ENCODE results near the gene PDPK1.
"Not testable (repeated sequence)": the region's sequence is repeated elsewhere in the genome, so short reads cannot be mapped to it uniquely, and the experiment has no call there.

Gene PDPK1

DNA sequence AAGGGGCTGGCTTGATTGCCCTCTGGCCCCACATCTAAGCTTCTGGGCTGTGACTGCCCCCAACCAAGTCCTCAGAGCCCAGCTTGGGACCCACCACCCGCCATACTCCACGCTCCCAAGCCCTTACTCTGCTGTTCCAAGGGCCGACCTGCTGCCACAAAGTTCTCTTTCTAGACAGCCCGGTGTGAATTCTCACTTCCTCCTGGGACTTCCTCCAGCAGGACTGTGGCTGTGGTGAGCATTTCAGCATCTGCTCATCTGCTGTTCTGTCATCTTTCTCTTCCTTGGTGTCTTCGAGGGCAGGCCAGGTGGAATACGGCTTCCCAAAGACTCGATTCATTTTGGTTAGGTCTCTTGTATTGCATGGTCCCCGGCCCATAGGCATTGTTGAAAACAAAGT, 69.0 kb downstream of the PDPK1 start:
- not testable (repeated sequence) for H3K9ac ChIP-seq (ENCODE audit: low read length); H2AFZ ChIP-seq (ENCODE audit: low read depth, low read length); H2BK12ac ChIP-seq (ENCODE audit: low read length in 2 of 2); H2BK120ac ChIP-seq (ENCODE audit: low read depth, low read length); H3K4ac ChIP-seq (ENCODE audit: low read depth in 1 of 2, low read length in 2 of 2); H3K23ac ChIP-seq (ENCODE audit: low read length in 2 of 2); DNase-seq; H3K9me3 ChIP-seq (ENCODE audit: control insufficient read depth, low read length); H3K18ac ChIP-seq (ENCODE audit: low read depth in 1 of 2, low read length in 2 of 2); H4K91ac ChIP-seq (ENCODE audit: low read length); H2AK5ac ChIP-seq (ENCODE audit: low read length, severe bottlenecking); H3K4me2 ChIP-seq (ENCODE audit: low read length, poor library complexity, severe bottlenecking); H4K8ac ChIP-seq (ENCODE audit: low read length); H3K4me3 ChIP-seq (ENCODE audit: insufficient read depth in 1 of 2, low read depth in 1 of 2, low read length in 2 of 2); H3K14ac ChIP-seq (ENCODE audit: low read length in 2 of 2); H3K27ac ChIP-seq (ENCODE audit: low read length, poor library complexity, severe bottlenecking); H2BK15ac ChIP-seq (ENCODE audit: low read depth, poor library complexity, severe bottlenecking); H3K4me1 ChIP-seq (ENCODE audit: control insufficient read depth, insufficient read depth, low read depth, low read length); H3K27me3 ChIP-seq (ENCODE audit: control insufficient read depth in 1 of 2, insufficient read depth in 1 of 2, low read length in 2 of 2); H2BK5ac ChIP-seq (ENCODE audit: low read depth, low read length, poor library complexity, severe bottlenecking)
- H3K36me3 ChIP-seq (ENCODE audit: control insufficient read depth in 1 of 2, insufficient read depth in 2 of 2, low read depth in 1 of 2, low read length in 2 of 2): peaks cover 15 to 25% of the 10 kb centered on the region in 2 experiments
- peaks cover 15% of the 10 kb centered on the region for H3K79me1 ChIP-seq (replicated peaks; ENCODE audit: low read length, poor library complexity, severe bottlenecking)
- WGBS: no CpG with 5 or more reads among the region's 8 CpGs

DNA sequence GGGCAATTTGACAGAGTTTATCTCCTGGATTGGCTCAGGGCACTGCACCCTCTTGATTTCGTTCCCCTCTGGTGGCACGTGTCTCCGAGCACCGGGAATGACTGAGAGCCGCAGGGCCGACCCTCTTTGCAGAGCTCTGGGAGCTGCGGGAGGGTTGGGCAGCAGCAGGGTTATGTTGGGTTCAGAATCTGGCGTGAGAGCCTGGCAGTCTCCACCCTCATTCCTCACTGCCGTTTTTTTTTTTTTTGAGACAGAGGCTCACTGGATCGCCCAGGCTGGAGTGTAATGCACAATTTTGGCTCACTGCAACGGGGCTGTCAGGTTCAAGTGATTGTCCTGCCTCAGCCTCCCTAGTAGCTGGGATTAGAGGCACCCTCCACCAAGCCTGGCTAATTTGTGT, 71.5 kb downstream of the PDPK1 start:
- H2AK5ac ChIP-seq (ENCODE audit: low read length, severe bottlenecking); DNase-seq; H3K18ac ChIP-seq (ENCODE audit: low read depth in 1 of 2, low read length in 2 of 2); H3K9me3 ChIP-seq (ENCODE audit: control insufficient read depth, low read length); H3K23ac ChIP-seq (ENCODE audit: low read length in 2 of 2); H2AFZ ChIP-seq (ENCODE audit: low read depth, low read length); H2BK12ac ChIP-seq (ENCODE audit: low read length in 2 of 2); H3K4me3 ChIP-seq (ENCODE audit: insufficient read depth in 1 of 2, low read depth in 1 of 2, low read length in 2 of 2); H2BK15ac ChIP-seq (ENCODE audit: low read depth, poor library complexity, severe bottlenecking); H3K9ac ChIP-seq (ENCODE audit: low read length); H3K27ac ChIP-seq (ENCODE audit: low read length, poor library complexity, severe bottlenecking); H3K4me2 ChIP-seq (ENCODE audit: low read length, poor library complexity, severe bottlenecking); H3K4me1 ChIP-seq (ENCODE audit: control insufficient read depth, insufficient read depth, low read depth, low read length); H3K4ac ChIP-seq (ENCODE audit: low read depth in 1 of 2, low read length in 2 of 2); H2BK5ac ChIP-seq (ENCODE audit: low read depth, low read length, poor library complexity, severe bottlenecking); H2BK120ac ChIP-seq (ENCODE audit: low read depth, low read length); H4K91ac ChIP-seq (ENCODE audit: low read length); H3K27me3 ChIP-seq (ENCODE audit: control insufficient read depth in 1 of 2, insufficient read depth in 1 of 2, low read length in 2 of 2); H3K14ac ChIP-seq (ENCODE audit: low read length in 2 of 2); H4K8ac ChIP-seq (ENCODE audit: low read length): not testable (repeated sequence)
- WGBS: 85% methylated on average over 3 of the region's 11 CpGs
- Histone ChIP-seq H3K36me3 (ENCODE audit: control insufficient read depth in 1 of 2, insufficient read depth in 2 of 2, low read depth in 1 of 2, low read length in 2 of 2) (peaks cover 15 to 28% of the 10 kb centered on the region in 2 experiments), H3K79me1 (replicated peaks; ENCODE audit: low read length, poor library complexity, severe bottlenecking) (peaks cover 15% of the 10 kb centered on the region)

DNA sequence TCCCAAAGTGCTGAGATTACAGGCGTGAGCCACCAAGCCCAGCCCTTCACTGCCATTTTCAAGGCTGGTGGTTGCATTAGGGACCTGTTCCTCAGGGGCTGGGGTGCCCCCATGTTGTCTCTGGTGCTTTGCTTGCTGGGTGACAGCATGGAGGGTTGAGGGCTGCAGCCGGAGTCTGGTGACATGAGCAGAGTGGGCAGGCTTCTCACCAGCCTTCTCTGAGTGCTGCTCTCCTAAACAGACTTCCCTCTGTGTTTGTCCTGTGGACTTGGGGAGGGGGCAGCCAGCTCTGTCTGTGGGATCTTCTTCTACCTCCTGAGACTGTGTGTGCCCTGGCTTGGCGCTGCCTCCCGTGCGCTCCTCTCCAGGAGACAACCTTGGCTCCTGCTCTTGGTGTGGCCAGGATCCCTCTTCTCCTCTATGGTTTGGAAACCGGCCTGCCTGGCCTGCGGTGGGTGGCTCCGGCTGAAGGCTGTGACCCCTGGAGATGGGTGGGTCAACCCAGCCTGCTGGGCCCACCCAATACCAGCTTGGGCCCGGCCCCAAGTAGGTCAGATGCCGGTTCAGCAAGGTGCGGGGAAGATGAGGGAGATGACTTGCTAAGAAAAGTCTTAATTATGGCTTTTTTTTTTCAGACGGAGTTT, 72.1 kb downstream of the PDPK1 start:
- H3K23ac ChIP-seq (ENCODE audit: low read length in 2 of 2): no peak overlapping the region
- H2BK12ac ChIP-seq (ENCODE audit: low read length in 2 of 2): no peak overlapping the region
- 99% methylated on average over 10 of the region's 12 CpGs for WGBS
- H4K91ac ChIP-seq (ENCODE audit: low read length): no peak overlapping the region
- DNase-seq: no peak
- H3K18ac ChIP-seq (ENCODE audit: low read depth in 1 of 2, low read length in 2 of 2): no peak overlapping the region
- peaks cover 18% of the 10 kb centered on the region for H3K79me1 ChIP-seq (replicated peaks; ENCODE audit: low read length, poor library complexity, severe bottlenecking)
- H3K9me3 ChIP-seq (ENCODE audit: control insufficient read depth, low read length): no peaks in the 10 kb centered on the region
- H3K4me2 ChIP-seq (ENCODE audit: low read length, poor library complexity, severe bottlenecking): no peak overlapping the region
- H3K9ac ChIP-seq (ENCODE audit: low read length): peak overlapping the region; percentile 15
- H3K4me1 ChIP-seq (ENCODE audit: control insufficient read depth, insufficient read depth, low read depth, low read length): peaks cover 2% of the 10 kb centered on the region
- no peak overlapping the region for H3K4me3 ChIP-seq (ENCODE audit: insufficient read depth in 1 of 2, low read depth in 1 of 2, low read length in 2 of 2)
- no peak overlapping the region for H4K8ac ChIP-seq (ENCODE audit: low read length)
- H2AFZ ChIP-seq (ENCODE audit: low read depth, low read length): no peak overlapping the region
- H3K36me3 ChIP-seq (ENCODE audit: control insufficient read depth in 1 of 2, insufficient read depth in 2 of 2, low read depth in 1 of 2, low read length in 2 of 2): peaks cover 18 to 34% of the 10 kb centered on the region in 2 experiments
- no peak overlapping the region for H3K27ac ChIP-seq (ENCODE audit: low read length, poor library complexity, severe bottlenecking)
- H2BK120ac ChIP-seq (ENCODE audit: low read depth, low read length): no peak overlapping the region
- no peak overlapping the region for H2BK5ac ChIP-seq (ENCODE audit: low read depth, low read length, poor library complexity, severe bottlenecking)
- H3K4ac ChIP-seq (ENCODE audit: low read depth in 1 of 2, low read length in 2 of 2): no peak overlapping the region
- no peaks in the 10 kb centered on the region for H3K27me3 ChIP-seq (ENCODE audit: control insufficient read depth in 1 of 2, insufficient read depth in 1 of 2, low read length in 2 of 2)
- no peak overlapping the region for H3K14ac ChIP-seq (ENCODE audit: low read length in 2 of 2)
- no peak overlapping the region for H2BK15ac ChIP-seq (ENCODE audit: low read depth, poor library complexity, severe bottlenecking)
- no peak overlapping the region for H2AK5ac ChIP-seq (ENCODE audit: low read length, severe bottlenecking)

DNA sequence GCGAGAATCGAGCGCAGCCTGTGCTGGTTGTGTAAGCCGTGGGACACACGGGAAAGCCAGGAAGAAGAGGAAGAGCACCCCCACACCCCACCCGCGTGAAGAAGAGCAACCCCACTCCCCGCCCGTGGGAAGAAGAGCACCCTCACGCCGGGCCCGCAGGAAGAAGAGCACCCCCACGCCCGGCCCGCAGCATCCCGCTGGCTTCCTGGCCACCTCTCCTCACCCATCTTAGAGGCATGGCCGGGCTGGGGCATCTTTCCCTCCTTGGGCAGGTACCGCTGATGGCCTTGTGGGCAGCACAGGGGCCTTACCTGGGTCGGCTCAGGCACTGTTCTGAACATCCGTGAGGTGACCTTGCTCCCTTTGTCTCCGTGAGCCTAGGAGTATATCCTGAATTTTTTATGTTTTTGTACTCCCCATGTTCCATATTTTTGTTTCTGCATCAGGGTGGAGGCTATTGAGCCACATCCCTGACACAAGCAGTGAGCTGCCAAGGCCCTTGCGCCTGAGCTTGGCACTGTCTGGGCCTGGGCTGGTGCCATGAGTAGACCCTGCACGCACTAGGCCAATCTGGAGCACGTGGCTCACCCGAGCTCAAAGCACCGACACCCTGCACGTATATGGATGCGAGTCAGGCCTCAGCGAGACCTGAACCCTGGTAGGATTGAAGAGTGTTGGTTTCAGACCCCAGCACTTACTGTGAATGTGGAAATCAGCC, 73.1 kb downstream of the PDPK1 start:
- Histone ChIP-seq H3K4me2 (ENCODE audit: low read length, poor library complexity, severe bottlenecking) (no peak overlapping the region), H2AK5ac (ENCODE audit: low read length, severe bottlenecking) (no peak overlapping the region), H3K4me3 (ENCODE audit: insufficient read depth in 1 of 2, low read depth in 1 of 2, low read length in 2 of 2) (no peak overlapping the region), H2BK12ac (ENCODE audit: low read length in 2 of 2) (no peak overlapping the region), H2AFZ (ENCODE audit: low read depth, low read length) (no peak overlapping the region), H3K79me1 (replicated peaks; ENCODE audit: low read length, poor library complexity, severe bottlenecking) (peaks cover 19% of the 10 kb centered on the region), H3K27me3 (ENCODE audit: control insufficient read depth in 1 of 2, insufficient read depth in 1 of 2, low read length in 2 of 2) (no peaks in the 10 kb centered on the region), H3K4ac (ENCODE audit: low read depth in 1 of 2, low read length in 2 of 2) (no peak overlapping the region), H2BK15ac (ENCODE audit: low read depth, poor library complexity, severe bottlenecking) (no peak overlapping the region), H2BK120ac (ENCODE audit: low read depth, low read length) (no peak overlapping the region), H3K4me1 (ENCODE audit: control insufficient read depth, insufficient read depth, low read depth, low read length) (peaks cover 2% of the 10 kb centered on the region), H4K8ac (ENCODE audit: low read length) (no peak overlapping the region), H3K36me3 (ENCODE audit: control insufficient read depth in 1 of 2, insufficient read depth in 2 of 2, low read depth in 1 of 2, low read length in 2 of 2) (peaks cover 20 to 38% of the 10 kb centered on the region in 2 experiments), H3K9me3 (ENCODE audit: control insufficient read depth, low read length) (no peaks in the 10 kb centered on the region), H3K9ac (ENCODE audit: low read length) (no peak overlapping the region), H3K14ac (ENCODE audit: low read length in 2 of 2) (no peak overlapping the region), H2BK5ac (ENCODE audit: low read depth, low read length, poor library complexity, severe bottlenecking) (no peak overlapping the region), H3K23ac (ENCODE audit: low read length in 2 of 2) (no peak overlapping the region), H3K27ac (ENCODE audit: low read length, poor library complexity, severe bottlenecking) (no peak overlapping the region), H3K18ac (ENCODE audit: low read depth in 1 of 2, low read length in 2 of 2) (no peak overlapping the region), H4K91ac (ENCODE audit: low read length) (no peak overlapping the region)
- DNase-seq: no peak
- WGBS: 98% methylated on average over 28 of the region's 29 CpGs
